ENCODE data around the gene LNX1.

Gene LNX1

GRCh38 chr4:53591372-53591892, at the start of gene LNX1:
TSS of gene LNX1 (minus strand) at chr4:53591486. CDS start at chr4:53574002, 17,484 bp downstream.
- peak; percentile 91 for FAIRE-seq

- FAIRE-seq, result no peak
These were observed 49.5 kb upstream of the LNX1 start for GRCh38 chr4:53640576-53641453.

GRCh38 chr4:53638919-53639318, 47.6 kb upstream of the LNX1 start:
- no peak for FAIRE-seq

- no peak for FAIRE-seq
These were observed 46.1 kb upstream of the LNX1 start for GRCh38 chr4:53637348-53637747.

DNA sequence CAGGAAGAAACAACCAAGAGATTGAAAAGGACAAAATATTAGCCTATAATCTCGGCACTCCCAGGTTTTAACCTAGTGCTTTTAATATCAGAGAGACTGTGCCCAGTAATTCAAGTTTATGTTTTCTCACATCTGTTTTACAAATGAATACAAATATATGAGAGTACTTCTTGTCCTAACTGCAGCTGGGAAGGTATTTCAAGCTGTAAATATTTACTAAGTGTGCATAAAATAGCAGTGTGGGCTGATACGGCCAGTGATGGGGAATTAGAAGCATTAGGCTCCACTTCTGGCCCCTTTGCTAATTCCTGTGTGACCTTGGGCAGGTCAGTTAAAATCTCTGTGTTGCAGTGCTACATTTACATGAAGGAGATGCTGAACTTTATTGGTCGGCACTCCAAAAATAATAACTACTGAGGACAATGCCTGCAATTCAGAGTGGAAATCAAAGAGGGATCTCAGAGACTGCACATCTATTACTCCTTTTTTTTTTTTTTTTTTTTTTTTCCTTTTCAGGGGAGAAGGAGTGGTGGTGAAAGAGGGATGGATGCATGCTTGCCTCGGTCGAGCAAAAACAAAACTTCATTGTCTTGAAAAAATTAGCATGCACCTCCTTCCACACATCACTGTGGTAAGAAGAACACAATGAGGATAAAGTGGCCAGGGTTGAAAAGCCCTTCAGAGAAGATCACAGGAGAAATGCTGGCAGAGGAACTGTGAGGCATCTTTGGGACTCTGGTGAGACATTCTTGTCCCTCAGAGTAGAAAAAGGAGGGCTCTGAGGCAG, 44.6 kb upstream of the LNX1 start:
- no peak for FAIRE-seq

GRCh38 chr4:53633608-53634007, 42.3 kb upstream of the LNX1 start:
- no peak for FAIRE-seq

DNA sequence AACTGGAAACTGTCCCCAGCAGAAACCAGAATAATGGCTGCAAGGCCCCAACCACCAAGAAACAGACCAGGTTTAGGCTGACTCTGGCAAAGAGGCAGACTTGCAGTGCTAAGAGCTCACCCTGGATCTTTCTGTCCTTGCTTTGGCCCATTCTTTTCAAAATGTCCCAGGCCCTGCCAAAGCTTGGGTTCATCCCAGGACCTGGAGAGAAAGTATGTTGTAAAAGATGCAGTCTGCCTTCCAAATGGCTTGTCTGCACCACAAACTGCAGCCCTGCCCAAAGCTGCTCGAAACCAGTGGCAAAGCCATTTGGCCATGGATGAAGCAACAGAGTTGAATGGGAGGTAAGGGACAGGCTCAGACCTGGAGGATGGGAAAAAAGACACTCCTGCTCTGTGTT, 38.0 kb upstream of the LNX1 start:
- no peak for FAIRE-seq

GRCh38 chr4:53626491-53626890, 35.2 kb upstream of the LNX1 start:
- no peak for FAIRE-seq

DNA sequence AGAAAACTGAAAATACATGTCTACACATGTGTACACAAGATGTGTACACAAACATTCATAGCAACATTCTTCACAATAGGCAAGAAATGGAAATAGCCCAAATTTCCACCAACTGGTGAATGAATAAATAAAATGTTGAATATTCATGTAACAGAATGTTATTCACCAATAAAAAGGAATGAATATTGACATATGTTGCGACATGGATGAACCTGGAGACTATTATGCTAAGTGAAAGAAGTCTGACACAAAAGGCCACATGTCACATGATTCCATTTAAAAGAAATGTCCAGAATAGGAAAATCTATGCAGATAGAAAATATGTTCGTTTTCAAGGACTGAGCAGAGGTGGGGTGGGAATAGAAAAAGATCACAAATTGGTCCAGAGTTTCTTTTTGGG, 34.6 kb upstream of the LNX1 start:
- FAIRE-seq, result no peak

DNA sequence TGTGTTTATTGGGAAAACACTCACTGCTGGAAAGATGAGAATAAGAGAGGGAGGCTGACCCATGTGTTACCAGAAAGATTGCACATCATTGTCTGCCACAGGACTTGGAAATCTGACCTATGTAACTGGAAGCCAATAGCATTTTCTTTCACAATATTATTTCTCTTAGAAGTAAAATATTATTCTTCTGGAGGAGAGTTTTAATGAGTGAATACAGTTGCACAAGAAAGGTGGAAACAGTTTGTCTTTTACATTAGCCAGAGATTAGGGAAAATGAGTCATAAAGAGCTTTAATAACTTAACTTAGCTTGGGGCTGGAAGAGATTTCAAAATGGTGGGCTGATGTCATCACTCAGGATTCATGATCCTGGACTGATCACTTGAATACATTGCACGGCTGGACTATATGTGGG, 31.5 kb upstream of the LNX1 start:
- no peak for FAIRE-seq

DNA sequence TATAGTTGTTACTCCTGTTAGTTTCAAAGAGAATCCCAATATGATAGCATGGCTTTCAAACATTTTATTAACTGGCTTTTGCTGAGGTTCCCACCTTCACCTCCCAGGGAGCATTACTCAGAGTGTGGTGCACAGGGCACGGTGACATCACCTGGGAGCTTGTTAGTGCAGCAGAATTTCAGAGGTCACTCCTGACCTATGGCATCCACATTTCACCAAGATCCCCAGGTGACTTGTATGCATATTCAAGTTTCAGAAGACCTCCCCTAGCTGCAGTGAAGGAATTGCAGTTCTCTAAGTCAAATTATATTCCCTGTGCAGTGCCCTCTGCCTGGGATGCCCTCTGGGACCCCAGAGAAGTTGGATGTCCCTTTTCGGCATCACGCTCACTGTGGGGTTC, 29.7 kb upstream of the LNX1 start:
- FAIRE-seq, result no peak

GRCh38 chr4:53619431-53619830, 28.1 kb upstream of the LNX1 start:
- FAIRE-seq, result no peak

- no peak for FAIRE-seq
These were observed 27.0 kb upstream of the LNX1 start for GRCh38 chr4:53618321-53618720.

DNA sequence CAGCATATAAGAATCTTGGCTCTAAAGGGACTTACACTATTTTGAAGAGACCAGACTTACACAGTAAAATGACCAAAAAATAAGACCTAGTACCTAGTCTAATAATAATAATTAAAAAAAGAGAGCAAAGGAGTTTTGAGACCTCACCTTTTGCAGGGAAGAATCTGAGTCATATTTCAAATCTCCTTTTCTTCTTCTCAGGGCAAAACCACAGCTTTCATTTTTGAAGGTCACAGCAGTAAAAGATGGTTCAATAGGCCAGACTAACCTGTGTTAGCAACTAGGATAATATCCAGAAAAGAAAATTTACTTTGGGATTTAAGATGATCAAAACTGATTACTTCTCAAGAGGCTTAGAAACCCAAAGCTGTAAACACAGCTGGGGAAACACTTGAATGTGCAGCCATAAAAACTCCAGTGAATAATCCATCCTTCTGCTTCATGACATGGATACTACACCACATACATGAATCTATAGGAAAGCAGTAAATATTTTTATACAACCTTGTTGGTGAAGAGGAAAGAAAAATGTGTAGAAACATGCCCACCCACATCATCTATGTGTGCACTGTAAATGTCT, 25.9 kb upstream of the LNX1 start:
- FAIRE-seq, result no peak

- no peak for FAIRE-seq
These were observed 24.9 kb upstream of the LNX1 start for GRCh38 chr4:53616219-53616618.

- FAIRE-seq, result no peak
These were observed 23.3 kb upstream of the LNX1 start for GRCh38 chr4:53614591-53614990.

GRCh38 chr4:53613428-53613827, 22.1 kb upstream of the LNX1 start:
- FAIRE-seq, result no peak

DNA sequence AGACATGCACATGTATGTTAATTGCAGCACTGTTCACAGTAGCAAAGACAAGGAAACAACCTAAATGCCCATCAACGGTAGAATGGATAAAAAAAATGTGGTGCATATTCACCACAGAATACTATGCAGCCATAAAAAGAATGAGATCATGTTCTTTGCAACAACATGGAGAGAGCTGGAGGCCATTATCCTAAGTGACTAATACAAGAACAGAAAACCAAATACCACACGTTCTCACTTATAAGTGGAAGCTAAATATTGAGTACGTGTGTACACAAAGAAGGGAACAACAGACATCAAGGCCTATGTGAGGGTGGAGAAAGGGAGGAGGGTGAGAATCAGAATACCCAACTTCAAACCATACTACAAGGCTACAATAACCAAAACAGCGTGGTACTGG, 17.4 kb upstream of the LNX1 start:
- no peak for FAIRE-seq

DNA sequence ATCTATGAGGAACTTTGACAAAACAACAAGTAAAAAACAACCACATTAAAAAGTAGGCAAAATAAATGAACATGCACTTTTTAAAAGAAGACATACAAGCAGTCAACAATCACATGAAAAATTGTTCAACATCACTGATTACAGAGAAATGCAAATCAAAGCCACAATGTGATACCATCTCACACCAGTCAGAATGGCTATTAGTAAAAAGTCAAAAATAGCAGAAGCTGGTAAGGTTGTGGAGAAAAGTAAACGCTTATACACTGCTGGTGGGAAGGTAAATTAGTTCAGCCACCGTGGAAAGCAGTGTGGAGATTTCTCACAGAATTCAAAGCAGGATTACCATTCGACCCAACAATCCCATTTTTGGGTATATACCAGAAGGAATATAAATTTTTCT, 17.0 kb upstream of the LNX1 start:
- no peak for FAIRE-seq

- FAIRE-seq, result no peak
These were observed 14.5 kb upstream of the LNX1 start for GRCh38 chr4:53605783-53606182.

DNA sequence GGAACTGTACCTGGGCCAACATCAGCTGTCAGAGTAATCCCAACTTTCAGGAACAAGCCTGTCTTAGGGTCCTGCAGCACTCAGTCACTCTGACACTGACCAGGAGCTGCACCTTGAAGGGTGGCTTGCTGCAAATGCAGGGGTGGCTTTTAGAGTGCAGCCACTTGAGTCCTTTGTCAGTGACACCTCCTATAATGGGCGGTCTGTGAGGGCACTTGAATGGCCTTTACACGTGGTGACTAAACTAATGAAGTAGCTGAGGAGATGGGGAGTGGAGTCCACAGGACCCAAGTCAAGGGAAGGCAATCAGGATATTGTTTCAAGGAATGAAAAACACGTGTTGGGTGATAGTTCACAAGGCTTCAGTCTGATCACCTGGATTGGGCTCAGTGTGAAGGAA, 11.1 kb upstream of the LNX1 start:
- FAIRE-seq, result no peak

- FAIRE-seq, result no peak
These were observed 10.0 kb upstream of the LNX1 start for GRCh38 chr4:53601251-53601764.

GRCh38 chr4:53599632-53600031, 8.3 kb upstream of the LNX1 start:
- no peak for FAIRE-seq

Measured in islet of Langerhans (tissue), 1 donor.